HG03571 (cell line): Measurements from ENCODE around the gene ZNF564.
"Not testable (repeated sequence)": the region's sequence is repeated elsewhere in the genome, so short reads cannot be mapped to it uniquely, and the experiment has no call there.

ENCODE experiments used
- ATAC-seq: cut with Tn5 transposase; IDR thresholded peaks from one replicate; pipeline ENCODE4 v1.9.1; 2021; ENCODE audit not compliant: unreplicated experiment

The ZNF564 gene

DNA sequence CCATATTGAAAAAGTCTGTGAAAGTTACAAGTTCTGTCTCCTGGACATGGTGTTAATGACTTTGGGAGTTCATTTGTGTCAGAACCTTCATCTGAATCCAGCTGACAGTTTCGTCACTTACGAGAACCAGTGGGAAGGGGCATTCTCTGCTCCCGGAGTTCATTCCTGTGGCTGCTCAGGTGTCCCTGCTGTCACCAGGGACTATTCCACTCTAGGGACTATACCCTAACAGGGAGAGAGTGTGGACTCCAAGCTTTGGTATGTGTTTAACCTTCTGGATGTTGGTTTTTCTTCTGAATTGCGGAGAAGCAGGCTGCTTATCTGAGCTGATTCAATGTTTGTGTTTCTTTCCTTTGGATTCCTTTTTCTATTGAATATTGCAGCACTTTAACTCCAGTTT, 54.2 kb downstream of the ZNF564 start:
- ATAC-seq, result no peak

DNA sequence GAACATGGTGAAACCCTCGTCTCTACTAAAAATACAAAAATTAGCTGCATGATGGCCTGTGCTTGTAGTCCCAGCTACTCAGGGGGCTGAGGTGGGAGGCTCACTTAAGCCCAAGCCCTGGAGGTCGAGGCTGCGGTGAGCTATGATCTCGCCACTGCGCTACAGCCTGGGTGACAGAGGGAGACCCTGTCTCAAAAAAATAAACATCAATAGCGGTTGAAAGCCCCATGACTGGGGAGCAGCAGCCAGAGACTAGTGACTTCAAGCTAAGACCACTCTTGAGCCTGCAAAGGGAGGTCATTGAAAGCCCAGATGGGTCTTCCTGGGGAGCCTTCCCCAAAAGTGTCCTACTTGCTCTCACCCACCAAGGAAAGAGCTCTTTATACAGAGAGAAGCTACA, 54.8 kb downstream of the ZNF564 start:
- no peak for ATAC-seq

- ATAC-seq, result peak; percentile 61
Measured at GRCh38 chr19:12495002-12495802, 56.1 kb downstream of the ZNF564 start.

DNA sequence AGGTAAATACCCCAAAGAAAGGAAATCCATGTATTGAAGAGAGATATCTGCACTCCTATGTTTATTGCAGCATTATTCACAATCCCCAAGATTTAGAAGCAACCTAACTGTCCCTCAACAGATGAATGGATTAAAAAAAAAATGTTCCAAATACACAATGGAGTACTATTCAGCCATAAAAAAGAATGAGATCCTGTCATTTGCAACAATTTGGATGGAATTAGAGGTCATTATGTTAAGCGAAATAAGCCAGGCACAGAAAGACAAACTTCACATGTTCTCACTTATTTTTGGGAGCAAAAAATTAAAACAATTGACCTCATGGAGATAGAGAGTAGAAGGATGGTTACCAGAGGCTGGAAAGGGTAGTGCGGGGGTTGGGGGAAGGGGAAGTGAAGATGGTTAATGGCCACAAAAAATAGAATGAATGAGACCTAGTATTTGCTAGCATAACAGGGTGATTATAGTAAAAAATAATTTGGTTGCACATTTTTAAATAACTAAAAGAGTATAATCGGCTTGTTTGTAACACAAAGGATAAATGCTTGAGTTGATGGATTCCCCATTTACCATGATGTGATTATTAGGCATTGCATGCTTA, 56.9 kb downstream of the ZNF564 start:
- ATAC-seq, result no peak

- ATAC-seq, result not testable (repeated sequence)
Measured at GRCh38 chr19:12486265-12486783, 65.0 kb downstream of the ZNF564 start.

- ATAC-seq, result no peak
Measured at GRCh38 chr19:12485571-12485970, 65.7 kb downstream of the ZNF564 start.

DNA sequence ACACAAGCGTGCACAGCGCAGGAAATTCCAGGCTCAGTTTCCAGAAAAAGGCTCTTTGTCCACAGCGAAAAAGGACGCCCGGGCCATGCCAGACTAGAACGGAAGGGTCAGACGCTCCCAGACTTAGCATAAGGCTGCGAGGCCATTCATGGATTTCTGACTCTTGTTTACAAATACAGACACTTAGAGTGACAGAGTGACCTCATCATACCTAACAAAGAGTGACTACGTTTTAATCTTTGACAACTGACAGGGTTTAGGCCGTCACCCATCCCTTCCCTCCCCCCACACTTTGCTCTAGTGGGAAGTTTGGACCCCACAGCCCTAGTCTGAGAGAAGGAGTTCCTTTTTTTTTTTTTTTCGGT, 66.2 kb downstream of the ZNF564 start:
- peak; percentile 23 for ATAC-seq

GRCh38 chr19:12484371-12485051, 66.8 kb downstream of the ZNF564 start, which contains the start of gene ZNF709:
ZNF709 (minus strand) TSS chr19:12484816; CDS start chr19:12484657, 159 bp downstream.
- peak; percentile 84 for ATAC-seq

DNA sequence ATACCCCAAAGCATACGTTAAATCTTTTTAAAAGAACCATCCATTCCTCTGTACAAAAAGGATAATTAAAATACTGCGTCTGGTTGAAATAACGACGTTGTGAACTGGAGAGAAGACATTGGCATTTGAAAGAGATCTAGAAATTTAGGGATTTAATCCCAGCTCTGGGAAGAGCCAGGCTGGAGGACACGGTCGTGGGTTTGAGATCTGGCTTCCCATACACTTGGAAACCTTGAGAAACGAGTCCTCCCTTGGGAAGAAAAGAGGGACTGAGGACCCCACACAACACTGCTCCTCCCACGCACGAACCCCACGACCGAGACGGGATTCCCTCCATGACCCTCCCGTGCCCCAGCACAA, 67.3 kb downstream of the ZNF564 start:
- no peak for ATAC-seq

GRCh38 chr19:12482509-12482886, 68.8 kb downstream of the ZNF564 start:
- ATAC-seq, result no peak

- no peak for ATAC-seq
Measured at GRCh38 chr19:12481781-12482508, 69.3 kb downstream of the ZNF564 start.

DNA sequence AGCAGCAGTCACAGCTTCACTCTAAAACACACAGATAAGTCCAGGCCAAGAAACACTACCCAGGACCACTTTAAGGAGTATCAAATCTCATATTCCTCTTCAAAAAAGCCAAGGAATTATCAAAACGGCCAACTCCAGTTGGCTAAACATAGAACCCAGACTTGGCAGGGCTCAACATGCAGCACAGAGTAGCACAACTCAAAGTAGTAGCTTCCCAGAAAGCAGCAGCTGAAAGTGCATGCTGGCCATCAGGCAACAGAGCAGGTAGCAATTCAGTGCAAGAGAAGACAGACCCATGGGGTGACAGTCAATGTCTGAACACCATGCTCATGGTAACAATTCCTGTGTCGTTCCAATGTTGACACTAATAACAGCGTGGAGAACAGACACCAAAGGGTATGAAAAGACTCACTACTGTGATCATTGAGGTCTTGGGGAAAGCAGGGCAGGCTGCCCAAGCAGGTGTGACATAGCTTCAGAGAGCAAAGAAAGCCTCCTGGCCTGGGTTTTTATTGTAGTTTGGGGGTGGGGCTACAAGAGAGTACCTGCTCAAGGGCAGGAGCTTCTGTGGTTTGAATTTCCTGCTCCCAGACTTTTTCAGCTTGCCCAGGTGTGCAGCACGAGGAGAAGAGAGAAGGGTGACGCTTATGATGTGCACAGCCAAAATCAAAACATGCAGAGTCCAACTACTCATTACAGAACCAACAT, 72.9 kb downstream of the ZNF564 start:
- ATAC-seq, result no peak
